Cerebellar nuclear complex (tissue), 1 donor: Measurements from ENCODE around the gene FANCI.

Experiments used
- DNase-seq, 2 experiments: peaks; one replicate each; lab custom pipeline; 2025; lab: John Stamatoyannopoulos, UW

The FANCI gene

GRCh38 chr15:89307046-89307587 lies 63.3 kb downstream of the FANCI start:
- no peak for DNase-seq

GRCh38 chr15:89307791-89308190 lies 64.0 kb downstream of the FANCI start:
- DNase-seq = no peak

GRCh38 chr15:89308236-89308635 lies 64.5 kb downstream of the FANCI start:
- no peak for DNase-seq

- DNase-seq = no peak
Measured at GRCh38 chr15:89309993-89310392, 66.2 kb downstream of the FANCI start.

GRCh38 chr15:89315375-89315929 lies 71.7 kb downstream of the FANCI start:
- DNase-seq = no peak

- DNase-seq = no peak
Measured at GRCh38 chr15:89316504-89316903, 72.7 kb downstream of the FANCI start.

GRCh38 chr15:89317186-89317720 lies 73.5 kb downstream of the FANCI start:
- DNase-seq = no peak

GRCh38 chr15:89319678-89320077 lies 75.9 kb downstream of the FANCI start:
- no peak for DNase-seq

GRCh38 chr15:89320200-89320599 lies 76.4 kb downstream of the FANCI start:
- DNase-seq = no peak

GRCh38 chr15:89321521-89322410 lies 78.0 kb downstream of the FANCI start:
- no peak for DNase-seq

- DNase-seq = no peak
Measured at GRCh38 chr15:89322822-89323221, 79.0 kb downstream of the FANCI start.

GRCh38 chr15:89323825-89324224 lies 80.0 kb downstream of the FANCI start:
- DNase-seq = no peak

- DNase-seq = no peak
Measured at GRCh38 chr15:89325039-89325803, 81.4 kb downstream of the FANCI start.

- no peak for DNase-seq
Measured at GRCh38 chr15:89326316-89326715, 82.5 kb downstream of the FANCI start.

- no peak for DNase-seq
Measured at GRCh38 chr15:89327113-89327512, 83.3 kb downstream of the FANCI start.

GRCh38 chr15:89328398-89329254 lies 84.8 kb downstream of the FANCI start:
- no peak for DNase-seq

- no peak for DNase-seq
Measured at GRCh38 chr15:89329329-89330084, 85.7 kb downstream of the FANCI start.

- no peak for DNase-seq
Measured at GRCh38 chr15:89330119-89330518, 86.3 kb downstream of the FANCI start.

GRCh38 chr15:89330881-89331595 lies 87.3 kb downstream of the FANCI start:
- no peak for DNase-seq

GRCh38 chr15:89332446-89332845 lies 88.7 kb downstream of the FANCI start:
- no peak for DNase-seq
